SJCRH30 (cell line): Measurements from ENCODE around the gene KCNH4. TPM values are rescaled to one million over a fixed set of nuclear protein-coding genes. Genes with fewer than 3 reads are reported as not detected.

Source experiments
- DNase-seq, 2 experiments: peaks; one replicate each; pipeline ENCODE4 v3.0.0-alpha.2; 2015 to 2020
- H3K27ac ChIP-seq: fragments of 250-450 bp; sonication (Bioruptor Pico); 2 replicates; pipeline ENCODE4 v1.5.1; 2020; ENCODE audit warnings: mild to moderate bottlenecking, moderate library complexity
- H3K27me3 ChIP-seq: fragments of 250-450 bp; sonication (Bioruptor Pico); 2 replicates; pipeline ENCODE4 v1.5.1; 2020; ENCODE audit warnings: mild to moderate bottlenecking, moderate library complexity
- H3K36me3 ChIP-seq: fragments of 250-450 bp; sonication (Bioruptor Pico); 2 replicates; pipeline ENCODE4 v1.5.1; 2020; ENCODE audit warnings: mild to moderate bottlenecking, moderate library complexity
- H3K4me1 ChIP-seq: fragments of 250-450 bp; sonication (Bioruptor Pico); 2 replicates; pipeline ENCODE4 v1.5.1; 2020; ENCODE audit warnings: mild to moderate bottlenecking, moderate library complexity
- H3K4me3 ChIP-seq: fragments of 250-450 bp; sonication (Bioruptor Pico); 2 replicates; pipeline ENCODE4 v1.5.1; 2020; ENCODE audit warnings: mild to moderate bottlenecking, moderate library complexity
- H3K9me3 ChIP-seq: fragments of 250-450 bp; sonication (Bioruptor Pico); replicated peaks from 2 replicates; pipeline ENCODE4 v1.5.1; 2020; ENCODE audit warnings: mild to moderate bottlenecking, moderate library complexity
- total RNA-seq: library from RNA; depleted of rRNA; stranded (reverse); fragments of >200 nt; shearing (Covaris generic); gene quantifications from 2 replicates; pipeline ENCODE4 v1.2.3, GENCODE V29; 2014

Gene KCNH4
- total RNA-seq, 1 experiment from 2014 or later = 0.04 TPM

DNA sequence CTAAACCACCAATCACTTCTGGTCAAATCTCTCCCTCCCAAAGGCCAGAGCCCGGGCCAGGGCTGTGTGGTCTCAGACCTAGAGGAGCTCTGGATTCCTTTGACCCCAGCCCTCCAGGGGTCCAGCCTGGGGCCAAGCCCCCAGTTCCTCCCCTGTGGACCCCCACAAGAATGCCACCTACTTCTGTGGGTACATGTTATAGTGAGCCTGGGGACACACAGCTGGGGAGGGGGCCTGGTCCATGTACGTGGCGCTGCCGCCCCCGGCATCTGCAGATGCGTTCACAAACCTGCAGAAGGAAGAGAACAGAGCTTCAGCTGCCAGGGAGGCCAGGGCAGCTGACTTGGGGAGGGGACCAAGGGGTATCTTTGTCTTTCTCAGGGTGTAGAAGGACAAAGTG is 21.2 kb upstream of the KCNH4 start:
- Histone ChIP-seq H3K27ac (no peak overlapping the region), H3K27me3 (no peaks in the 10 kb centered on the region), H3K9me3 (no peaks in the 10 kb centered on the region), H3K4me3 (no peak overlapping the region), H3K36me3 (peaks cover 1% of the 10 kb centered on the region; the same call in 1 of the 2 replicates), H3K4me1 (no peaks in the 10 kb centered on the region)
- no peak for DNase-seq

DNA sequence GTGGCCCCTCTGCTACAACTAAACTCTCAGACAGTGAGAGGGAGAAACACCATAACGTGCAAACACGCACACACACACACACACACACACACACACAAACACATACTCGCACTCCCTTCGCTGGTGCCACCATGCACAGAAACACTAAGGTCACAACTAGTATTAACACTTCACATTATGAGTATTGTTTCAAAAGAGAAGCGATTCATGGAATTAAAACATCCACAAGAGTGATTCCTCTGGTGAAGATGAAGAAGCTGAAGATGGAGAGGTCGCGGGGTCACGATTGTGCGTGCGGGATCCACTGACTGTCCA is 20.5 kb upstream of the KCNH4 start:
- Histone ChIP-seq H3K4me1 (no peaks in the 10 kb centered on the region), H3K9me3 (no peaks in the 10 kb centered on the region), H3K4me3 (no peak overlapping the region), H3K27me3 (no peaks in the 10 kb centered on the region), H3K27ac (no peak overlapping the region), H3K36me3 (no peaks in the 10 kb centered on the region)
- DNase-seq = no peak

- Histone ChIP-seq H3K27ac (no peak overlapping the region), H3K36me3 (no peaks in the 10 kb centered on the region), H3K9me3 (no peaks in the 10 kb centered on the region), H3K4me3 (no peak overlapping the region), H3K4me1 (no peaks in the 10 kb centered on the region), H3K27me3 (no peaks in the 10 kb centered on the region)
- no peak for DNase-seq
Observed at GRCh38 chr17:42200706-42201457, 19.9 kb upstream of the KCNH4 start.

DNA sequence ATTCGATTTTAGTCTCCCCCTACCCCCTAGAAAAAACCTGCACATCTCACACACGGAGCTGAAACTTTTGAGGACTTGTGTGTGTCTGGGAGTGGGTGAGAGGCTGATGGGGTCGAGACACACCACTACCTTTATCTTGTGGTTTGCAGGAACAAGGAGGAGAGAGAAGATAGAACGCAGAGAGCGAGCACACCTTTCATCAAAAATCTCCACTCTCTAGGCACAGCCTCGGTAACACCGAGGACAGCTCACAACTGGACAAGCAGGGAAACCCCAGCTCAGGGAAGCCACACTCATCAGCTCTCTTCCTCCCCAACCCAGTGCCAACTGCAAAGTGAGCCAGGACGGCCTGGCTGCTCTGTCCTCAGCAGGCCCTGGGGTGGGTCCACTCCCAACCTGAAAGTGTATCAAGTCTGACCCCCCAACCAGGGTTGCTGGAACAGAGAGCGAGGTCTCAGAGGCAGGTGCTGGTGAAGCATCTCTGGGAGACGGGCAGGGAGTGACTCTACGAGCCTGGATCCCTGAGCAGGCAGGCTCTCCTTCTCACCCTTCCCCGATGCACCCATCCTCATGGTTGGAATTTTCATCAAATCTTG is 18.6 kb upstream of the KCNH4 start:
- Histone ChIP-seq H3K27me3 (no peaks in the 10 kb centered on the region), H3K4me1 (peaks cover 5% of the 10 kb centered on the region), H3K4me3 (no peak overlapping the region), H3K36me3 (no peaks in the 10 kb centered on the region), H3K9me3 (no peaks in the 10 kb centered on the region), H3K27ac (no peak overlapping the region)
- DNase-seq = no peak

DNA sequence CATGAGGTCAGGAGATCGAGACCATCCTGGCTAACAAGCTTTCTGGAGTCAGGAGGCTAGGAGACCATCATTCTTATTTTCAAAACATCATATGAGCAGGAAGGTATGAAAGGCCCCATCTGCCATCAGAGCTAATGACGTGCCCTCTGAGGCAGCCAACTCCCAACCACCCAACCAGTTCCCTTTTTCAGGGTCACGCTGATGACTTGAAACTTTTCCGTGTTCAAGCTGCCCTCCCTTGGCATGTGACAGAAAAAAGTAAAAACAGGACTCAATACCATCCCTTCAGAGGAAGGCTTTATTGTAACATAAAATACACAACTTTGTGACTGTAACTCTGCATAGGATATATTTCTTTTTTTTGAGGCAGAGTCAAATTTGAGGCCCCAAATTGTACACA is 18.0 kb upstream of the KCNH4 start:
- Histone ChIP-seq H3K9me3 (no peaks in the 10 kb centered on the region), H3K4me3 (no peak overlapping the region), H3K4me1 (peaks cover 5% of the 10 kb centered on the region), H3K36me3 (no peaks in the 10 kb centered on the region), H3K27me3 (no peaks in the 10 kb centered on the region), H3K27ac (no peak overlapping the region)
- no peak for DNase-seq

GRCh38 chr17:42197564-42198156 is 16.7 kb upstream of the KCNH4 start:
- no peak overlapping the region for H3K4me3 ChIP-seq
- no peak overlapping the region for H3K27ac ChIP-seq
- H3K27me3 ChIP-seq = no peaks in the 10 kb centered on the region
- H3K4me1 ChIP-seq = peaks cover 5% of the 10 kb centered on the region
- no peaks in the 10 kb centered on the region for H3K36me3 ChIP-seq
- DNase-seq = no peak
- H3K9me3 ChIP-seq = no peaks in the 10 kb centered on the region

GRCh38 chr17:42193969-42194899 is 13.3 kb upstream of the KCNH4 start, which contains the start of gene GHDC:
TSS of gene GHDC (minus strand) at chr17:42194494. CDS start at chr17:42193581, 913 bp downstream.
- no peaks in the 10 kb centered on the region for H3K9me3 ChIP-seq
- H3K4me3 ChIP-seq = peak within 1 kb of the TSS; percentile 72
- peak; percentile 84 to 91 for DNase-seq
- H3K36me3 ChIP-seq = no peaks in the 10 kb centered on the region
- H3K27me3 ChIP-seq = no peaks in the 10 kb centered on the region
- peaks cover 5% of the 10 kb centered on the region for H3K4me1 ChIP-seq
- H3K27ac ChIP-seq = peak within 1 kb of the TSS; percentile 34

- no peak for DNase-seq
Observed at GRCh38 chr17:42193216-42193968, 12.4 kb upstream of the KCNH4 start.

DNA sequence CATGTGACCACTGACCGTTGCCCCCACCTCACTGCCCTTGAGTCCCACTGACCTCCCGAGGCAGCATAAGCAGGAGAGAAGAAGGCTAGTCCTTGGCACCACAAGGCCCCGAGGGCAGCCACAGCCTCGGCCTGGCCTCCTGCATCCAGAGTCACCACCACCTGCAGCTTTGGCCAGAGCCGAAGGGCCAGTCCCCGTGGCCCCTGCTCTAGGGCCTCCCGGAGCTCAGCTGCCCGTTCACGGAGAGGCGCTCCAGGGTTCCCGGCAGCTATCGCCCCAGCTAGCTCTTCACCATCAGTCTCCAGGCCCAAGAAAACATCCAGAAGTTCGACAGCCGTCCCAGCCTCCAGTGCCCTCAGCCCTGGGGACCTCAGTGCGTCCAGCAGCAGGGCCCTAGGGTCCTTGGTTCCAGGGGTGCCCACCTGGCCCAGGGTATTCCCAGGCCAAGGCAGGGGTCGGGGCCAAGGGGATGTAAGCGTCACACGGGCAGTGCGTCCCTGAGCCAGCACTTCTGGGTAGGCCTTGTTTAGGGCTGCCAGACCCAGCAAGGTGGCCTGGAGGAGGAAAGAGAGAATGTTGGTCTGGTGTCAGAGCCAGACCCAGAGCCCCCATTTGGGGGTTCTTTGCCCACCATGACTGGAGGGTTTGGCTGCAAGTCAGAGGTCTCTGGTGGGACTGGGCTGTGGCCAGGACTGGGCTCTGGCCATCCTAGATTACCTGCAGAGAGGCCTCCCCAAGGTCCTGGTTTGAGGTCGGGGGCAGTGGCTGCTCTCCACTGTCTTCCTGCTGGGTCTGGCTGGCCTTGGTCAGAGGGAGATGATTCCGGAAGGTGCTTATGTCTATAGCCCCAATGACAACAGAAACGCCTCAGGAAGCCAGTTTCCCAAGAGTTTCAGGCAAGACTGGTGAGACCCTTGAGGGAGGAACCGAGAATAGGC is 11.5 kb upstream of the KCNH4 start:
- no peaks in the 10 kb centered on the region for H3K9me3 ChIP-seq

More at GRCh38 chr17:42193216-42193968, 12.4 kb upstream of the KCNH4 start:
- Histone ChIP-seq H3K27me3 (no peaks in the 10 kb centered on the region), H3K4me3 (peak overlapping the region; percentile 72), H3K9me3 (no peaks in the 10 kb centered on the region), H3K4me1 (peaks cover 5% of the 10 kb centered on the region), H3K27ac (no peak overlapping the region), H3K36me3 (no peaks in the 10 kb centered on the region)

DNA sequence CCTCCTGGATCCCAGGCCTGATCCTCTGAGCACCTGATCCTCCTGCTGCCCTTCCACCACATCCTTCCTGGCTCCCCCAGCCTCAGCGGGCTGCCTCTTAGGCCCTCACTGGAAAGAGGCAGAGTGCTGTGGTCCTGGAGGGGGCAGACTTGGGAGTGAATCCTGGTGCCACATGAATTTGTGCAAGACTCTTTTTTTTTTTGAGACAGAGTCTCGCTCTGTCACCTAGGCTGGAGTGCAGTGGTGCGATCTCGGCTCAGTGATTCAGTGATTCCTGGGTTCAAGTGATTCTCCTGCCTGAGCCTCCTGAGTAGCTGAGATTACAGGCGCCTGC is 10.3 kb upstream of the KCNH4 start:
- H3K9me3 ChIP-seq = no peaks in the 10 kb centered on the region
- no peaks in the 10 kb centered on the region for H3K36me3 ChIP-seq
- H3K4me3 ChIP-seq = no peak overlapping the region
- no peak overlapping the region for H3K27ac ChIP-seq
- H3K27me3 ChIP-seq = no peaks in the 10 kb centered on the region
- peaks cover 10% of the 10 kb centered on the region for H3K4me1 ChIP-seq
- DNase-seq = no peak

More for the DNA sequence above, 11.5 kb upstream of the KCNH4 start:
- Histone ChIP-seq H3K27ac (no peak overlapping the region), H3K4me1 (peaks cover 5% of the 10 kb centered on the region), H3K36me3 (no peaks in the 10 kb centered on the region), H3K27me3 (no peaks in the 10 kb centered on the region), H3K4me3 (no peak overlapping the region)
- DNase-seq = no peak

GRCh38 chr17:42190491-42191274 is 9.7 kb upstream of the KCNH4 start:
- H3K27me3 ChIP-seq = no peaks in the 10 kb centered on the region
- H3K4me3 ChIP-seq = no peak overlapping the region
- H3K36me3 ChIP-seq = no peaks in the 10 kb centered on the region
- H3K27ac ChIP-seq = no peak overlapping the region
- H3K4me1 ChIP-seq = peaks cover 14% of the 10 kb centered on the region
- no peaks in the 10 kb centered on the region for H3K9me3 ChIP-seq
- no peak for DNase-seq

DNA sequence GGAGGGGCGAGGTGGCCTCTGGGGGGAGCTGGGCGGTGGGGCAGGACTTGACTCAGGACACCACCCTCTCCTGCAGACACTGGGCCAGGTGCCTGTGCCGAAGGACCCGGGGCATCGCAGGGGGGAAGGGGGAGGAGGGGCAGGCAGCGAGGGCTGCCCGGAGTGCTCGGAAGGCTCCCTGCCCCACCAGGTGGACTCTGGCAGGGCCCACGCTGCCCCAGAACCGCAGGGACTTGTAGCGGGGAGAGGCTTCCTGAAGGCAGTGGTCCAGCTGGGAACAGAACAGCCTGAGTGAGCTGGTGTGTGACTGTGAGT is 8.7 kb upstream of the KCNH4 start:
- peaks cover 18% of the 10 kb centered on the region for H3K4me1 ChIP-seq
- no peak overlapping the region for H3K27ac ChIP-seq
- no peak for DNase-seq

More for the DNA sequence above, 8.7 kb upstream of the KCNH4 start:
- no peaks in the 10 kb centered on the region for H3K9me3 ChIP-seq
- H3K4me3 ChIP-seq = no peak overlapping the region
- H3K36me3 ChIP-seq = no peaks in the 10 kb centered on the region
- H3K27me3 ChIP-seq = no peaks in the 10 kb centered on the region
